Urinary bladder (tissue), 4 donors: ENCODE measurements around the gene CENPM. TPM values are rescaled to one million over a fixed set of nuclear protein-coding genes. Genes with fewer than 3 reads are reported as not detected.

ENCODE experiments used
- DNase-seq: peaks from one replicate; pipeline ENCODE4 v3.0.0-alpha.2; 2015; ENCODE audit errors: extremely low spot score
- H3K27ac ChIP-seq: one replicate; pipeline ENCODE4 v1.5.1; 2013; ENCODE audit warnings: low read depth, mild to moderate bottlenecking, moderate library complexity
- H3K36me3 ChIP-seq: one replicate; pipeline ENCODE4 v1.6.1; 2013; ENCODE audit warnings: mild to moderate bottlenecking, moderate library complexity; ENCODE audit not compliant: insufficient read depth
- H3K4me1 ChIP-seq: one replicate; pipeline ENCODE4 v1.6.1; 2013; ENCODE audit warnings: mild to moderate bottlenecking, moderate library complexity; ENCODE audit not compliant: insufficient read depth
- H3K4me3 ChIP-seq: one replicate; pipeline ENCODE4 v1.5.1; 2013; ENCODE audit warnings: low read depth, low read length
- WGBS: extraction: QIAGEN DNeasy Blood & Tissue Kit; methylation state at CpG from one replicate; pipeline ENCODE4 v1.1.7; 2013; 5-methylcytosine and 5-hydroxymethylcytosine counted together
- polyA plus RNA-seq: library from polyadenylated mRNA; stranded (reverse); fragments of 200-250 nt; gene quantifications from one replicate; pipeline ENCODE4 v1.2.3, GENCODE V29; 2013
- total RNA-seq: library from RNA; depleted of rRNA; stranded (reverse); fragments of >200 nt; gene quantifications from one replicate; pipeline ENCODE4 v1.2.3, GENCODE V29; 2014
- donor health status: healthy with polysubstance abuse.
- donor health status: healthy.

CENPM gene
- total and polyA plus RNA-seq, 2 donors: 1.1 to 6.2 TPM

DNA sequence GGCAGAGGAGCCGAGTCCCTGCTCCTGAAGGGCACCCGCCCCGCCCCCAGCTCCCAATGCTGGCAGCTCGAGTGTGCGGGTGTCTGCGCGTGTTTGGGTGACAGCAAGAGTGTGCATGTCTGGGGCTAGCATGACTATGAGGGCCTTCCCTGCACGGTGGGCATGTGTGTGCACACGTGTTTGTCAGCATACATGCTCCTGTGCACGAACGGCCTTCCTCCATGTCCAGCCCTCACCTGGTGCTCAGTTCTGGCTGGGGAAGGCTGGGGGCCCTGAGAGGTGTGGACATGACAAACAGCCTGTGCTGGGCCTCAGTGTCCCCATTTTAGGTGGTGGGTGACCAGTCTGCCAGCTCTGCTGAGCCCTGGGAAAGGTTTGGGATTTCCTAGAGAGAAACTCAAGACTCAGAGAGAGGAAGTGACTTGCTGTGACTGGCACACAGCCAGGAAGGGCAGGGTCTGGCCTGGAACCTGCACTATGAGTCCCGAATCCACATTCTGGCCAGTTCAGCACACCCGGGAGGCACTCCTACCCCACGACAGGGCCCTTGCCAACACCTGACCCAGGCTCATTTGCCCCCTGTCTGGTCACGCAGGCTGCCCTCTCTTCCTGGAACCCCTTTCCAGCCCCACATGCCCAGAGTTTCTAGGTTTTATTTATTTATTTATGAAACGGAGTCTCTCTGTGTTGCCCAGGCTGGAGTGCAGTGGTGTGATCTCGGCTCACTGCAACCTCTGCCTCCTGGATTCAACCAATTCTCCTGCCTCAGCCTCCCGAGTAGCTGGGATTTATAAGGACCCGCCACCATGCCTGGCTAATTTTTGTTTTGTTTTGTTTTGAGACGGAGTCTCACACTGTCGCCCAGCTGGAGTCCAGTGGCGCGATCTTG lies 28.8 kb downstream of the CENPM start:
- Histone ChIP-seq H3K4me1 (peaks cover 2% of the 10 kb centered on the region), H3K4me3 (no peak overlapping the region), H3K27ac (no peak overlapping the region), H3K36me3 (no peaks in the 10 kb centered on the region)
- no peak for DNase-seq
- WGBS: 71% methylated on average over 23 of the region's 23 CpGs

DNA sequence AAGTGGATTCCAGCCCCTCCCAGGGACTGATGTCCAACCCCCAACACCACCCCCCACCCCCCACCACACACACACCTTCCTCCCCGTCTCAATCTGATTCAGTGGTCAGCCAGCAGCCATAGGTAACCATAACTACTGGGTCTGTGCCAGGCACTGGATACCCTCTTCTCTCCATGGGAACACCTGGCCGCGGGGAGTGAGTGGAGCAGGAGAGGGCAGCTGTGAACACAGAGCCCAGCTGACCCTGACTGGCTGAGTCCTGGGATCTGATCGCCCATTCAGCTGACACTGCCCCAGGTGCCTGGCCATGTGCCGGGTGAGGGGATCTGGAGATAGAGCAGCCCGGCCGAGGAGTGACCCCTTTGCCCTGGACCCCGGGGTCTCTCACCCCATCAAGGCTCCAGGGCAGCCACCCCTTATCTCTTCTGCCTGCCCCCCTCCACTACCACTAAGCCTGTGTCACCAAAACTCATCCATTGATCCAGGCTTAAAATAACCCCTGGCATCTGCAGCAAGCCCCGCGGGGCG lies 29.5 kb downstream of the CENPM start:
- WGBS: 68% methylated on average over 11 of the region's 11 CpGs
- H3K36me3 ChIP-seq: no peaks in the 10 kb centered on the region
- H3K27ac ChIP-seq: no peak overlapping the region

DNA sequence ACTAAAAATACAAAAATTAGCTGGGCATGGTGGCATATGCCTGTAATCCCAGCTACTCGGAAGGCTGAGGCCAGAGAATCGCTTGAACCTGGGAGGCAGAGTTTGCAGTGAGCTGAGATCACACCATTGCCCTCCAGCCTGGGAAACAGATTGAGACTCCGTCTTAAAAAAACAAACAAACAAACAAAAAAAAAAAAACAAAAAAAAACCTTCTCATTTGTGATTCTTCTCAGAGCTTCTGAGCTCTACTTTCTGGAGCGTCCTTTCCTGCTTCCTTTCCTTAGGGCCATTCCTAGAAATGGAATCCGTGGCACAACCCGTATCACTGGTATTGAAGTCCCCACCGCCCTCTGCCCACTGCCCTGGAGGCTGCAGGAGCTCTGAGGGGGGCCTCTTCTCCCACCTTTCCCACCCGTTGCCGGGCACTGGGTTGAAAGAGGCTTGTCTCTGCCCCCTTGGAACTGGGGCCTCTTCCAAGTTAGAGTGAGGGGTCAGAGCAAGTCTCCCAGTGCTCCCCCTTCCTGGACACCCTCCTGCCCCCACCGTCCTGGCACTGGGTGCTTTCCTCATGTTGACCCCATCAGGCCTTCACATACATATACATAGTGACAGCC lies 30.1 kb downstream of the CENPM start:
- no peak for DNase-seq
- H3K27ac ChIP-seq: no peak overlapping the region
- WGBS: 59% methylated on average over 10 of the region's 10 CpGs
- H3K36me3 ChIP-seq: no peaks in the 10 kb centered on the region
- H3K4me1 ChIP-seq: peaks cover 2% of the 10 kb centered on the region
- H3K4me3 ChIP-seq: no peak overlapping the region

More for the DNA sequence above, 29.5 kb downstream of the CENPM start:
- DNase-seq: no peak
- Histone ChIP-seq H3K4me3 (no peak overlapping the region), H3K4me1 (peaks cover 2% of the 10 kb centered on the region)

DNA sequence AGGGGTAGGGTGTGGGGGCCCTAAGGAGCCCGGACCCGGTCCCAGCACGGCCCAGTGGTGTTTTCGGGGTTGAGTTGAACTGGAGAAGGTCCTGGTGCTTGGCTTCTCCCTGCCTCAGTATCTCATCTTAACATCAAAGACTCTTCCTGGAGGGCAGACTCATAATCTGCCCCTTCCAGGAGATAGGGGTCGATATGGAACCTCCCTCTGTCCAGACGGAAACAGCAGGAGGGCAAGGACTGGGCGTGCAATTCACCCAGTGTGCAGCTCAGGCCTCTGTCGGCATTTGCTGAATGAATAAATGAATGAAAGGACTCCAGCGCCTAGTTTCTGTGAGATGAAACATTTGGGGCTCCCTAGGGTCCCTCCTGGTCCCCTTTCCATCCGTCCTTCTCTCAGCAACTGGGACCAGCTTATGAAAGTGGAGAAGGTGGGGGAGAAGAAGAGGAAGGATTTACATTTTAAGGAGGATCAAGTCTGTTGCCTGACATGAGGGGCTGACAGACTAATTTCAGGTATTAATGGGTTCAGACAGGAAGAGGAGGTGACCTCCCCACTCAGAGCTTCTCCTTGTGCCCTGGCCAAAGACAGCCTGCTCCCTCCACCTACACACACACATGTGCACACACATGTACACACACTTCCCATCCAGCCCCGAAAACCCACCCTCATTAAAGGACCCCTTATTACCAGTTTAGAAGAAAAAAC lies 31.0 kb downstream of the CENPM start:
- DNase-seq: no peak
- H3K27ac ChIP-seq: no peak overlapping the region
- no peak overlapping the region for H3K4me3 ChIP-seq
- WGBS: 43% methylated on average over 11 of the region's 11 CpGs
- no peaks in the 10 kb centered on the region for H3K36me3 ChIP-seq
- H3K4me1 ChIP-seq: peaks cover 4% of the 10 kb centered on the region

DNA sequence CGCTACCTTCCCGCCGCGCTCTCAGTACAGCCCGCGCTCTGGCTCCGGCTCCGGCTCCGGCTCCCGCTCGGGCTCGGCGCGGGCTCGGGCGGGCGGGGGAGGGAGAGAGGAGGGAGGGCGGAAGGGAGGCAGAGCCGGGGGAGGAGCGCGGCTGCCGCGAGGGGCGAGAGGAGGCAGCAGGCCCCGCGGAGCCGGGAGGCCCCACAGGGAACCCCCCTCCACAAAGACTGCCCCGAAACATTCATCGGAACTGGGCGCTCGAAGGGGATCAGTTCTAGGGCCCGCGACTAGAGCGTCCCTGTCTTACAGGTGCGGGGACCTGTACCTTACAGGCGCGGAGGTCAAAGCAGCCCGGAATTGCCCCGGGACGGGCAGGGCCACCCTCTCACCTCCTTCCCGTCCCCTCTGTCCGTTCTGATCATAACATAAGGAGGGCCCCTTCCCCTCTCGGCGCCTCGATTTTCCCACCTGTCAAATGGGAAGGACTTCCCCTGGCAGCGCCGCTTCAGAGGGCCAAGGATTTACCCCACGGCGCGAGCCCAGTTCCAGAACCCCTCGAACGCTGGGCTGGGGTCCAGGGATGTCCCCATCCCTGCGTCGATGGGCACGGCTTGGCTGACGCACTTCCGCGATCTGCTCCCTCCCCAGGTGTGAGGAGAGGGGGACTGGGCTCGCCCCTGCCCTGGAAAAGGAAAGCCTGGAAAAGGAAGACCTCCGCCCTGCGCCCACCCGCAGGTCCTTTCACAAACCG lies 31.7 kb downstream of the CENPM start, which contains the start of gene SHISA8:
Gene SHISA8 (minus strand): TSS at position 40 of the 751 bp plus-strand sequence. CDS start 407 bp downstream, outside the sequence.
- peaks cover 6% of the 10 kb centered on the region for H3K4me1 ChIP-seq
- WGBS: 5% methylated on average over 63 of the region's 63 CpGs
- DNase-seq: no peak

DNA sequence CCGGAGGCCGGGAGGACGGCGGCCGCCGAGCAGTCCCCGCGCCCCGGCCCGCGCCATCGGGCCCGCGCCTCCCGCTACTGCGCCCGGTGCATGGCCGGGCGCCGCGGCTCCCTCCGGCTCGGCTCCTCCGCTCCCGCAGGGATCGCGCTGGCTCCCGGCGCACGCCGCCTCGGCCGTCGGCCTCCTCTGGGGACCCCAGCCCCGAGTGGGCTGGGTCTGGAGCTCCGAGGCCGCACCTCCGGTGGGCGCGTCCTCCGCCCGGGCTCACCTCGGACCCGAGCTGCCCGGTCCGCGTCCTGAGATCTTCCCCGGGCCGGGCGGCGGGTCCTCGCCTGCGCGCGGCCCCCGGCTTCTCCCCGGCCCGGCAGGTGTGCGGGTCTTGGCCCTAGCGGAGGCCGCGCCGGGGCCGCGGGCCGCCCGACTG lies 32.3 kb downstream of the CENPM start:
- Histone ChIP-seq H3K4me1 (peaks cover 6% of the 10 kb centered on the region), H3K4me3 (peak overlapping the region; percentile 40), H3K27ac (no peak overlapping the region), H3K36me3 (no peaks in the 10 kb centered on the region)
- DNase-seq: no peak
- under 1% methylated on average over 67 of the region's 67 CpGs for WGBS

More for the DNA sequence above, 31.7 kb downstream of the CENPM start, which contains the start of gene SHISA8:
- peak within 1 kb of the TSS; percentile 40 for H3K4me3 ChIP-seq
- no peaks in the 10 kb centered on the region for H3K36me3 ChIP-seq
- H3K27ac ChIP-seq: no peak within 1 kb of the TSS

DNA sequence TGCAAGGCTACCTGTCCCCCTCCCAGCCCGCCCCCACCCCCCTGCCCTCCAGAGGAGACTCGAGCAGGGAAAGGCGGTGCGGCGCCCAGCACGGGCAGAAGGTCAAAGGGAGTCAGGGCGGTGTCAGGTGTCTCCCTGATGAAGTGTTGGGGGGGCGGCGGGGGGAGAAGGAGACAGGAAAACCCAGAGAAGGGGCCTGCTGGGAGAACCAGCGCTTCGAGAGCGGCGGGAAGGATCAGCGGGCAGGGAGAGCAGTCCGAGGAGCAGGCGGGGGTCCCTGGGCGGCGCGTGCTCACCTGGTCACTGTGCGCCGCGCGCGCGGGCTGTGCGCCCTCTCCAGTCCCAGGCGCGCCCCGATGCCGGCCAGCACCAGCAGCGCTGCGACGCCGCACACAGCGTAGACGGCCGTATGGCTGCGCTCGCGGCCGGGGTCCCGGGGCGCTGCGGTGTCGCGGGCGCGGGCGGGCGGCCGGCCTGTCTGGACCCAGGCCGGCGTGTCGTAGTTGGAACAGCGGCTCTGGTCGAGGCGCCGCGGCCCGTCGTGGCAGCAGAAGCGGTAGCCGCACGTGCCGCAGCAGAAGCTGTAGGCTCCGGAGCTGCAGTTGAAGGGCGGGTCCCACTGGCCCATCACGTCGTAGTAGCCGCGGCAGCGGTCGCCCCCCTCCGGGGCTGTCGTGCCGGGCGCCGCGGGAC lies 33.0 kb downstream of the CENPM start:
- Histone ChIP-seq H3K36me3 (no peaks in the 10 kb centered on the region), H3K4me3 (peak overlapping the region; percentile 40), H3K27ac (no peak overlapping the region), H3K4me1 (peaks cover 6% of the 10 kb centered on the region)
- no peak for DNase-seq
- whole genome bisulfite sequencing: 2% methylated on average over 79 of the region's 79 CpGs

DNA sequence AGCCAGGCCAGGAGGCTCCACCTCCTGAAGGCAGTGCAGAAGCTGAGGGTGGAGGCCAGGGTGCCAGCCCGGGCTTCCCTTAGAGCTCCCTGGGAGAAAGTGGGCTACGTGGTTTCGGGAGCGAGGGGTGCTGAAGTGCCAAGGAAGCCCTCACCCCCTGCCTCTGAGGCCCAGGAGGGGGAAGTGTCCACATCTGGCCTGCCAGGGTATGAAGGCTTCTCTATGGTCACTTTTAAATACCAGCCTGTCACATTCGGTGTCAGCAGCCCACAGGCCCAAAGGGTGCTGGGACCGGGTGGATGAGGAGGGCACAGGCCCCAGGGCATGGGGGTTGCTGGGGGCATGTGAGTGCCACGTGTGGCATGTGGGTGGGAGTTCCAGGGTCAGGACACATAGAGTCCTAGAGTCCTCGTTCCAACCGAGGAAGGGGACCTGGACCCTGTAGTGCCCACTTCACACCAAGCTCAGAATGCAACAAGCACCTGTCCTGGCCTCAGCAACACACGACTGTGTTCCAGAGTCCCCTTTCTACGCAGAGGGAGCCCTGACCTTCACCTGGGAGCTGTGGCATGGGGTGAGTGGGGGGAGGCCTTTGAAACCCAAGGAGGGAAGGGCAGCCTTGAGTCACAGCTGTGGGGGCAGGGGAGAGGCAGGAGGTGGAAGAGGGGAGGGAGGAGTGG lies 33.8 kb downstream of the CENPM start:
- Histone ChIP-seq H3K27ac (no peak overlapping the region), H3K36me3 (no peaks in the 10 kb centered on the region), H3K4me1 (peaks cover 6% of the 10 kb centered on the region), H3K4me3 (no peak overlapping the region)
- 74% methylated on average over 11 of the region's 11 CpGs for WGBS
- no peak for DNase-seq

DNA sequence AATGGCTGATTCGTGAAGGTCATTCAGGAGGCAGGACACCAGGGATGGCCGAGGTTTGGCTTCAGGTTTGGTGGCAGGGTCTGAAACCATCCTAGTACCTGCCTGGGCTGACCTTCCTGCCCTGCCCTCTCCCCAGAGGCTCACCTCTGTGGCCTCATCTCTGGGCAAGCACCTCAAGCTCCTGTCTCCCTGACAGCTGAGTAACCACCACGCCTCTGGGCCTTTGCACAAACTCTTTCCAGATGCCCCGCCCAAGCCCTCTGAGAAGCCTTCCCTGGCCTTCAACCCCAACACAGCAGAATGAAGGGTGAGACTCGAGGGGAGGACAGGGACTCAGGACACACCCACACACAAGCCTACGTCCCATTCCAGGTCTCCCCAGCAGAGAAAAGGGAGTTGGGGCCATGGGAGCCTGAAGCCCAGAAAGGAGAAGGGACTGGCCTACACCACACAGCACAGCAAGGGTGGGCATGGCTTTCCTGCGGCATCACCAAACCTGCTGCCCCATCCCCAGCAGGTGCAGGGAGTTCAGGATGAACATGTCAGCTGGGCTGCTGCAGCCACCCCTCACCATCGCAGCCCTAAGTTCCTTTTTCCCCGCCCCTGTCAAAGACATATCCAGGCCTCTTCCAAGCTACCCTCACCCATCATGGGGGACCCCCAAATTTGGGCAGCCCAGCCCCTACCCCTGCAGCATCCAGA lies 34.5 kb downstream of the CENPM start:
- WGBS: 81% methylated on average over 9 of the region's 9 CpGs
- Histone ChIP-seq H3K27ac (no peak overlapping the region), H3K4me1 (peaks cover 6% of the 10 kb centered on the region), H3K4me3 (no peak overlapping the region), H3K36me3 (no peaks in the 10 kb centered on the region)
- DNase-seq: no peak

DNA sequence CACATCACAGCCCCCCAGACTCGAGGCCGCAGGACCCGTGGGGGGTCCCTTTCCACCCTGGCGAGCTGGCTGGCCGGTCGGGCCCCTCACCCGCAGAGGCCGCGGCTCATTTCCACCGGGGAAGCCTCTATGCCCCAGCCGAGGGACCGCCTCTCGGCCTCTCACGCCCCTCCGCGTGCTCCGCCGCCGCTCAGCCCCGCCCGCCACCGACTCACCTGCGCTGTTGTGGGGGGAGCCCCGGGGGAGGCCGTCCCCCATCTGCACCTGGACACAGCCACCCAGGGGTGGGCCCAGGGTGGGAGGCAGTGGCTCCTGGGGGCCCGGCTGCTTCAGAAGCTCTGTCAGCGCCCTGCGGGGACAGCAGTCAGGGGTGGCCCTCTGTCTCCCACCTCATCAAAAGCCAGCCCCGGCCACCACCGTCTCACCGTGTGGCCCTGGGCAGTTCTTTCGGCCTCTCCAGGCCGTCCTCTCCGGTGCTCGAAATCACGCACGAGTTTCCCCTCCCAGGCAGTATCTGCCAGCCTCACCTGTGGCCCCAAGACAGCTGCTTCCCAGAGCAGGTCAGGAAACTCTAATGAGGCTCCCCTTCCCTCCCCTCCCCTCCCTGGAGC lies 35.8 kb downstream of the CENPM start:
- Histone ChIP-seq H3K36me3 (no peaks in the 10 kb centered on the region), H3K4me3 (peak overlapping the region; percentile 34), H3K4me1 (peaks cover 6% of the 10 kb centered on the region), H3K27ac (no peak overlapping the region)
- DNase-seq: no peak
- 13% methylated on average over 37 of the region's 37 CpGs for WGBS
